Activated CD4-positive, alpha-beta T cell treated with anti-CD3 and anti-CD28 coated beads for 4 hours (primary cell): Measurements from ENCODE around the gene SMPD1.

Experiments
- DNase-seq, 2 donors: peaks; one replicate each; pipeline ENCODE4 v3.0.0-alpha.2; 2020

SMPD1 gene

GRCh38 chr11:6389905-6390717 is at the start of gene SMPD1:
SMPD1 (plus strand) TSS chr11:6390474; CDS start chr11:6390599, 125 bp downstream.
- peak; percentile 95 to 97 for DNase-seq

- DNase-seq = no peak
These were observed 44.9 kb upstream of the SMPD1 start for GRCh38 chr11:6345366-6345765.

DNA sequence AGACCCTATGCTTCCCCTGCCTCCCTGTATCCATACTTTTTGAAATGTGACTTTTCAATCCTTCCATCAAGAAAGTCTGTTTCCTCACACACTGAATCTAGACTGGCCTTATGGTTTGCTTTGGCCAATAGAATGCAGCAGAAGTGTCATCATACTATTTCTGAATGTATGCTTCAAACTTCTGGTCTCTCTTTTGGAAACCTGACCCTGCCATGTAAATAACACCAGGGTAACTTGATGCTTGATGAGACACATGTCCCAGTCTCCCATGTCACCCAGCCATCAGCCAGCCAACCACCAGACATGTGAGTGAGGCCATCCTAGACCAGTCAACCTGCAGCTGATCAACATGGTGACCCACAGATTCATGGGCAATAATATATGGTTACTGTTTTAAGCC is 40.2 kb upstream of the SMPD1 start:
- DNase-seq = no peak

- no peak for DNase-seq
These were observed 39.8 kb upstream of the SMPD1 start for GRCh38 chr11:6350486-6350885.

DNA sequence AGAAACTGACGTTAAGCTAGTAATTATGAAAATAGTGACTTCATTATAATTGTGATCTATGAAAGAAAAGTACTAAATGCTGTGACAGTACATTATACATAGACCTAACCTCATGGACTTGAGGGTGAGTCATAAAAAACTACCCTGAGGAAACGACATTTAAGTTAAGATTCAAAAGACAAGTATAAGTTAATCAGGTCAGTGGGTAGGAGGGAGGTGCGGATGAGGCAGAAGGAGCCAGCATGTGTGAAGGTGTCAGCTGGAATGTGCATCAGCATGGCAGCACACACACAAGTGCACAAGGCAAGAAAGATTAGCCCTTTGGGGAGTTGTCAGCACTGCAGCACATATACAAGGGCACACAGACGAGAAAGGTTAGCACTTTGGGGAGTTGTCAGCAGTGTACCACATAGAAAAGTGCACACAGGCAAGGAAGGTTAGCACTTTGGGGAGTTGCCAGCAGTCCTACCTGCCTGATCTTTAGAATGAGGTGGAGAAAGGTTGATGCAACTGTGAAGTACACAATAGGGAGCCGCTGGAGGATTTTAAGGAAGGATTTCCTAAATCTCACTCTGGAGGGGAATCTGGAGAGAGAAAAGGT is 38.4 kb upstream of the SMPD1 start:
- DNase-seq = no peak

- DNase-seq = peak; percentile 48 to 56
These were observed 36.8 kb upstream of the SMPD1 start for GRCh38 chr11:6353367-6353987.

DNA sequence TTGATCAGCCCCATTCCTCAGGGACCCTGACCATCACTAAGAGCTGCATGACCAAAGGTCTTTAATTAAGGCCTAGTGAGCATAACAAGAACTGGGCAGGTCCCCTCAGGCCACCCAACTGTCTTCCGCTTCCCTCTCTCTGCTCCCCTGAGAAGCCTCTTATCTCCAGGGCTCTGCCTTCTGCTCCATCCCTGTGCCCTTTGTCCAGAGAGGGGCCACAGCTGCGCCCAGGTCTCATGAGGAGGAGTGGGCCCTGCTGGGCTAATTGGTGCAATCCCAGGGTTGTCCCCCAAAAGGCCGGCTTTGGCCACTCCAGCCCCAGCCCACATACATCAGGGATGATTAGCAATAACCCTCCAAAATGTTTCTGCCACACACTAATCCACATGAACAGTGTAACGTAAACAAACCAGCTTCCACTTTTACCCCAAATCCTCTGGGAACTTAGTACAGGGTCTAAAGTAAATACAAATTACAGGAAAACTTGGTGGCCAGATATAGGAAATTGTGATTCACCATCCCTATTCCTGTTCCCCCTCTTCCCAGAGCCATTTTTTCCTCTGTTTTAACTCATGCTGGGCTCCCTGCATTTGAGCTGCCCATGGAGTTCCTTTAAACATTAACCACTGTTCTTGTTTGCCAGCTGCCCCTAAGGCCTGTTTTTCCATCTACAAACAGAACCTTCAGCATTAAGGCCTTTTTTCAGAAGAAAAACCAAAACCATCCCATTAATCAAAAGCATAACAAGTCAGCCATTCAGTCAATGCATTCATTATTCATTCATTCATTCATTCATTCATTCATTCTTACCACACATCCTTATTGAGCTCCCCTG is 35.4 kb upstream of the SMPD1 start:
- DNase-seq = no peak

DNA sequence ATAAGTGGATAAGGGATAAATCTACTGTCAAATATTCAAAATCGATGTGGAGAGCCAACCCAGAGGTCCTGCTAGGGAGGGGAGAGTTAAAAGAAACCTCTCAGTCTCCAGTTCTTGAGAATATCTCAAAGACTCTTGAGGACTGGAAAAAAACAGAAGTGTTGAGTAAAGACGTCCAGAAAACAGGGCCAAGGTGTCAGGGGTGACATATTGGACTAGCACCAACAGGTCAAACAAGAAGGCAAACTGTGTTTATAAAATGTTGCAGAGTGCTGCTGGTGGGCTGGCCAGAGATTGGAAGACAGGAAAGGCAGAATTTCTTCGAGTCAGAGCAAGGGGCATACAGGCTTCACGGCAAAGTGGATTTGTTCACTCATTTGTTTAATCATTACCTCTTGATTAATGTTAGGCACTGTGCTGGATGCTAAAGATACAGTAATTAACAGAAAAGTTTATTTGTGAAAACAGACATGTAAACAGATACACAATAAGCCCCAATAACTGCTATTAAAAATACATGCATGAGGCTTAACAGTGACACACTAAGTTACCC is 33.7 kb upstream of the SMPD1 start:
- DNase-seq = no peak

DNA sequence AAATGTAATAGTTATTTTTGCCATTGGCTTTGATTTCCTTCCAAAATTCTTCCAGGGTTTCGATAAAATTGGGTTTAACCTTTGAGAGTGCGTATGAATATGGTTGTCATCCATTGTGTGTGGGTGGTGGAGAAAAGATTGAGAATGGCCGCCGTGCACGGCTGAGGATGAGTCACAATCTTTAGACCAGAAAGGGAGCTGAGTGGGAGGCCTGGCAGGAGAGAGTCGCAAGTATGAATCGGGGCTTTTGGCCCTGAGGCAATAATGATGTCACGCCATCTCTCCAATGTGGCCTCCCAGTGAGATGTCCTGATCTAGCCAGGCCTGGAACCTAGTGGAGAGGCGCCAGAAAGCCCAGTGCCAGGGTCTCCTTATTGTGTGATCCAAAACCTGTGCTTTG is 33.1 kb upstream of the SMPD1 start:
- peak; percentile 15 for DNase-seq

- DNase-seq = no peak
These were observed 30.1 kb upstream of the SMPD1 start for GRCh38 chr11:6360183-6360582.

DNA sequence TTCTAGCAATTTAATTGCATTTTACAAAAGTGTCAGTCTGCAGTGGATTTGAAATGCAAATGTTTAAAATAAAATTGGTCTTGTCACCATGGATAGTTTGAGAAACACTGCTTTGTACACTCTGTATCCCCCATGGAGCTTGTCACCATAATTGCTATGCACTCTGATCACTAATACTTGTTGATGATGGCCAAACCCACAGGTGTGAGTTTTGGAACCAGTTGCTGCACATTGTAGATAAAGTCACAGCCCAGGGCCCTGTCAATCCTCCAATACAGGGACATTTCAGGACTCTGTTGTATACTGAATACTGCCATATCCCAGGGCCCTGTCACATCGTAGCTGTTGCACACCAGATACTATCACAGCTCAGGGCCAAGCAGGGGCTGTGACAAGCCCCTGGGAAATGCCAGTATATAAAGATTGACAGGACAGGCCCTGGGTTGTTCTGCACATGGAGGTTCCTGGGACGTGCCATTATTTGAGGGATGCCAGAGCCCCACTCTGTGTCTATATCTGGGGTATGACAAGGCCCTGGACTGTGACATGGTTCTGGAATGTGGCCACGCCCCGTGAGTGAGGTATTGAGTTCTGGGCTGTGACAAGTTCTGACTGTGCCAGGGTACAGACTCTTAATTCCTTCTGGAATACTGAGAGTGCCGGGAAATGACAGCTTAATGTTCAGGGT is 27.9 kb upstream of the SMPD1 start:
- DNase-seq = no peak

DNA sequence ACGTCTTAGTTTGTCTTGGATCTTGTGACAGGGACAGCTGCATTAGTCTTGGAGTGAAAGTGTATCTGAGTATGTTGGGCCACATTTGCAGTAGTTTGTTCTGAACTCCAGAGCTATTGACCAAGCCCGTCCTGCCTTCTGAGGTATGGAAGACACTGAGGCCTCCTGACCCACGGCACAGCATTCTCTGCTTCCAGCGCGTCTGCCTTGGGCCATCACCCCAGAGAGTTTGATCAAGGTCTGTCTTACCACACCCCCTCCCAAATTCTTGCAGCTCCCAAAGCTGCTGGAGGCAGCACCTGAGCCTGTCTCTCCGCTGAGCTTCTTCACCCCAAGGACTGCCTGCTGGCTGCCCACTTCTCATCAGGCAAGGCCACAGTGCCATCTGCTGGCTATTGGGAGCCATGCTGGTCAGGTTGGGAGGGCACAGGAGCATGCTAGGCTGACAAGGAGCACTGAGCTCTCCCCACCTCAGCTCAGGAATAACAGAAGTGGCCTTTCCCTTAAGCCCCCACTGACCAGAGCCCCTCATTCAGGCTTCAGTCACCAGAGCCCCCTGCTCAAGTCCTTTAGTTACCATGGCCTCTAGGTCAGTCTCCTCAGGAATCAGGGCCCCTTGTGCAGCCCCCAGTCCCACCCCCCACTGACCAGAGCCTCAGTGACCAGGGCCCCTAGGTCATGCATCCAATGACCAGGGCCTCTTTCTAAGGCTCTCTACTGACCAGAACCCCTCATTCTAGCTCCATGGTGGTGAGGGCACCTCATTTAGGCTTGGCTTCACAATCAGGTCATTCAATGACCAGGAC is 27.2 kb upstream of the SMPD1 start:
- peak; percentile 48 to 66 for DNase-seq

GRCh38 chr11:6365659-6366058 is 24.6 kb upstream of the SMPD1 start:
- DNase-seq = no peak

DNA sequence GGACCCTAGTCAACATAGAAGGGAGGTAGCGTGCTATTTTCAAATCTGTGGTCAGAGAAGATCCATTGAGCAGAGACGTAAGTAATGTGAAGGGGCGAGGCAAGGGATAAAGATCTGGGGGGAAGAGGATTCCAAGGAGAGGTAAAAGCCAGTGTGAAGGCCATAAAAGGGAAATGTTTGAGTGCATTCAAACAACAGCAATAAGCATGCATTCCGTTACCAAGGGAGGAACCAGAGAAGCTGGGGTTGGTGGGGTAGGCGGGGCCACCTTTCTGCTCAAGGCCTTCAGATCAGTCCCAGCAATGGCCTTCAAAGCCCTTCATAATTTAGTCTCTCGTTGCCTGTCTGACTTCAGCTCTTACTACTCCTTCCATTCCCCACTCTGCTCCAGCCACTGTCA is 18.4 kb upstream of the SMPD1 start:
- DNase-seq = no peak

DNA sequence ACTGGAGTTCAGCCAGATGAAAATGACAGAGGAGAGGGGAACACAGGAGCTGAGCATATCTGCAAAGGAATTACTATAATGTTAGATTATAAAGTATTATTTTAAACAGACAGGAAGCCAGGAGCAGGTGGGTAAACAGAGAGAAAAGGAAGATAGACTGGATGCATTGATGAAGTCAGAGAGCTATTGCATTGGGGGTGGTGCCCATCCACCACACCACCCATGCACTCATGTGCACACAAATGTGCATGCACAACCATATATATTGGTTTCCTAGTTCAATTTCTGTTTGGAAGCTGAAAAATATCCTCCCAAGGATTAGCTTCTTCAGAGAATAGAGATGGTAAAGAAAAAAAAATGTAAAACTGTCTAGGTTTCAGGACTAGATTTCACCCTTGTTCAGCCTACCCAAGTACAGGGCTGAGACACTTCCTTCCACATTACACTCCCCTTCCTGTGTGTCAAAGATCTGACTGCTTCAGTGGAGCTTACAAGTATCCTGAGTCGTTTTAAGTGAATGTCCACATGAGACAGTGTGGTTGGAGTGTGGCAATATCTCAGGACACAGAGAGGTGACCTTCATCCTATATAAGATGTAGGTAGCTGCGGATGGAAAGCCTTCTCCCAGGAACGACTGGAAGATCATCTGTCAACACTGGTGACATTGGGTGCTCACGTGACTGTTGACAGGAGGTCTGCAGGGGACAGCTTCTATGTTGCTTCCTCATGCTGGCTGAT is 12.2 kb upstream of the SMPD1 start:
- DNase-seq = no peak

DNA sequence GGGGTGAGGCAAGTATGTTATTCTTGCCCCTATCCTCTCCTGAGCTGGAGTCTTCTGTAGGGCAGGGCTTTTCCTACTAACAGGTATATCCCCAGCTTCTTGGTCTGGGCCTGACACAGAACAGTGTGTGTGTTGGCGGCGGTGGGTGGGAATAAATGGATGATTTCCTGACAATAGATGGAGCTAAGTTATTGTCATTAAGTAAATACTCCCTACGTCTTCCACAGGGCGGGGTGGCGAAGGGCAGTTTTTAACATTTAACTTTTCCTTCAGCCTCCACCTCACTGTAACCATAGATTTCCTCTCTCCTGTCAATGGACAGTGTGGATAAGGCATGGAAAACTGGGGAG is 11.7 kb upstream of the SMPD1 start:
- no peak for DNase-seq

DNA sequence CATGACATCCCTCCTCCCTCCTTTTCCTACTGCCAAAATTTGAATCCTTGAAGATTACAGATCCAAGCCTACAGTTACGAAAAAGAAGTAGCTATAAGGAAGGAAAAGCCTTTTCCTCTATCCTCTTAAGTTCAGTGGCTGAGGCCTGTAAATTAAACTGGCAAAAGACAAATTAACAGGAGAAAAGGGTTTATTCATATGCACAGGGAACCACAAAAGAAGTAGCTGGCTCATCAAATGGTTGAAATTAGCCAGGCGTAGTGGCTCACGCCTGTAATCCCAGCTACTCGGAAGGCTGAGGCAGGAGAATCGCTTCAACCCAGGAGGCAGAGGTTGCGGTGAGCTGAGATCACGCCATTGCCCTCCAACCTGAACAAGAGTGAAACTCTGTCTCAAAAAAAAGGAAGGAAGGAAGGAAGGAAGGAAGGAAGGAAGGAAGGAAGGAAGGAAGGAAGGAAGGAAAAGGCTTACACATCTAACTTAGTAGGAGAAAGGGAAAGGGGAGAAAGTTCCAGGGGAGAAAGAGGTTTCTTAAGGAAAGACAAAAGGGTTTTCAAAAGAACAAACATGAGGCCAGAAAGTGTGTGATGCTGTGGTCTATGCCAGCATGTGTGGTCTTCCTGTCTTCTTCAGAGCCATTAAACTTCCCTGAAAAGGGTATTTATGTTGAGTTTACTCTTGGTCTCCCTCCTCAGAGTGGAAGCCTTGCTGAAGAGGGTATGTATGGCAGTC is 5.1 kb upstream of the SMPD1 start:
- no peak for DNase-seq

DNA sequence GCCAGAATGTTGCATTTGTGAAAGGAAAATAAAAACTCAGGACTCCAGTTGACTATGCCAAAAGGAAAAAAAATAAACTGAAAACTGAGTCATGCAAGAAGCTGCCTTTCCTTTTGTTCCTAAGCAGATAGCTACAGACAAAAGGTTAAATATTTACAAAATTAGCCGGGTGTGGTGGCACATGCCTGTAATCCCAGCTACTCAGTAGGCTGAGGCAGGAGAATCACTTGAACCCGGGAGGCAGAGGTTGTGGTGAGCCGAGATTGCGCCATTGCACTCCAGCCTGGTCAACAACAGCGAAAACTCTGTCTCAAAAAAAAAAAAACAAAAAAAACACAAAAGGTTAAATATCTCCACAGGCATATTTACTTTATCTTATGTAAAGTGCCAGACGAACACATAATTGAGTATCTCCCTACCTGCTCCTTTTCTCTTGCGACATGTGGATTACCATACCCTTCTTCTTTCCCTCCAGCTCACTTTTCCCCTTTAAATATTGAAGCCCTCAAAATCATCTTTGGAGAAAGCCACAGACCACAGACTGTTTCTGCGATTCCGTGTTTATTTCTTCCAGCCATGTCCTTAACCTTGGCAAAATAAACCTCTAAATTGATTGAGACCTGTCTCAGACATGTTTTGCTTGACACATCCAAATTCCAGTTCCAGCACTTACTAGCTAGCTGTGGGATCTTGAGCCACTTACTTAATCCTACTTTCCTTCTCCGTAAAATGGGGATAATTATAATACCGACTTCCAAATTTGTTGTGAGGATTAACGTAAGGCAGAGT is 2.3 kb upstream of the SMPD1 start:
- DNase-seq = no peak

GRCh38 chr11:6388748-6389147 is 1.5 kb upstream of the SMPD1 start:
- no peak for DNase-seq
